Neural cell (in vitro differentiated cells): ENCODE measurements around the gene THAP4. TPM values are rescaled to one million over a fixed set of nuclear protein-coding genes. Genes with fewer than 3 reads are reported as not detected.

ENCODE experiments used
- H2AFZ ChIP-seq: fragments of 200-600, 300-800 bp; sonication (generic), shearing (Covaris generic); 2 replicates; pipeline ENCODE4 v1.6.0; 2014; ENCODE audit warnings: low read depth, mild to moderate bottlenecking, antibody characterized with exemption, low read length, moderate library complexity
- H3F3A ChIP-seq: fragments of 200-600 bp; shearing (Covaris generic); 2 replicates; pipeline ENCODE4 v1.6.1; 2016; ENCODE audit warnings: mild to moderate bottlenecking, moderate library complexity, mixed read lengths, antibody characterized with exemption, low read length; ENCODE audit not compliant: insufficient read depth, poor library complexity, severe bottlenecking
- H3K27ac ChIP-seq: fragments of 200-600, 300-800 bp; sonication (generic), shearing (Covaris generic); 2 replicates; pipeline ENCODE4 v1.5.1; 2014; ENCODE audit warnings: mild to moderate bottlenecking, low read length, moderate library complexity
- H3K27me3 ChIP-seq: fragments of 300-800, 200-600 bp; sonication (generic), shearing (Covaris generic); 2 replicates; pipeline ENCODE4 v1.6.0; 2014; ENCODE audit warnings: mild to moderate bottlenecking, low read depth, low read length, moderate library complexity; ENCODE audit not compliant: insufficient read depth
- H3K36me3 ChIP-seq: fragments of 300-800, 200-600 bp; sonication (generic), shearing (Covaris generic); 2 replicates; pipeline ENCODE4 v1.5.1; 2014; ENCODE audit warnings: mild to moderate bottlenecking, antibody characterized with exemption, low read length, moderate library complexity; ENCODE audit not compliant: insufficient read depth
- H3K4me2 ChIP-seq: fragments of 300-800, 200-600 bp; sonication (generic), shearing (Covaris generic); 2 replicates; pipeline ENCODE4 v1.6.0; 2014; ENCODE audit warnings: mild to moderate bottlenecking, low read length
- H3K4me3 ChIP-seq: fragments of 300-800, 200-600 bp; sonication (generic), shearing (Covaris generic); 2 replicates; pipeline ENCODE4 v1.5.1; 2014; ENCODE audit warnings: mild to moderate bottlenecking, low read length, moderate library complexity
- H3K79me2 ChIP-seq: fragments of 200-600 bp; shearing (Covaris generic); replicated peaks from 2 replicates; pipeline ENCODE4 v1.6.0; 2014; ENCODE audit warnings: mild to moderate bottlenecking, low read length, moderate library complexity; ENCODE audit not compliant: insufficient read depth
- H3K9ac ChIP-seq: fragments of 300-800, 200-600 bp; sonication (generic), shearing (Covaris generic); 2 replicates; pipeline ENCODE4 v1.6.1; 2016; ENCODE audit warnings: mild to moderate bottlenecking, low read length, mixed read lengths
- H3K9me2 ChIP-seq: fragments of 200-600 bp; shearing (Covaris generic); 2 replicates; pipeline ENCODE4 v1.6.1; 2016; ENCODE audit warnings: mild to moderate bottlenecking, low read length, mixed read lengths; ENCODE audit not compliant: insufficient read depth
- H3K9me3 ChIP-seq: fragments of 200-600, 300-800 bp; sonication (generic), shearing (Covaris generic); 2 replicates; pipeline ENCODE4 v1.6.1; 2016; ENCODE audit warnings: mild to moderate bottlenecking, mixed run types, low read length, moderate library complexity, mixed read lengths
- H4K20me1 ChIP-seq: fragments of 200-600 bp; shearing (Covaris generic); 2 replicates; pipeline ENCODE4 v1.6.1; 2016; ENCODE audit warnings: mild to moderate bottlenecking, mixed run types; ENCODE audit not compliant: insufficient read depth
- EP300 ChIP-seq: fragments of 450-650 bp; conservative IDR thresholded peaks from 2 replicates; pipeline ENCODE4 v1.6.1; 2014; ENCODE audit warnings: antibody characterized with exemption, mild to moderate bottlenecking, moderate library complexity; ENCODE audit not compliant: poor library complexity, severe bottlenecking
- EZH2 ChIP-seq: fragments of 200-600, 300-800 bp; shearing (Covaris generic), sonication (generic); IDR thresholded peaks from 2 replicates; pipeline ENCODE4 v1.6.1; 2014; ENCODE audit warnings: antibody characterized with exemption, low read length, borderline replicate concordance, mild to moderate bottlenecking; ENCODE audit not compliant: insufficient read depth, poor library complexity, severe bottlenecking
- MXI1 ChIP-seq: fragments of 450-650 bp; conservative IDR thresholded peaks from 2 replicates; pipeline ENCODE4 v1.6.1; 2014; ENCODE audit warnings: antibody characterized with exemption, mild to moderate bottlenecking; ENCODE audit not compliant: poor library complexity, severe bottlenecking
- POLR2AphosphoS5 ChIP-seq: IDR thresholded peaks from 2 replicates; pipeline ENCODE4 v1.6.1; 2012
- RAD21 ChIP-seq: fragments of 450-650 bp; conservative IDR thresholded peaks from 2 replicates; pipeline ENCODE4 v1.6.1; 2014; ENCODE audit warnings: antibody characterized with exemption, mild to moderate bottlenecking, moderate library complexity
- REST ChIP-seq: IDR thresholded peaks from 2 replicates; pipeline ENCODE4 v1.6.1; 2012; ENCODE audit warnings: borderline replicate concordance
- SMC3 ChIP-seq: fragments of 450-650 bp; conservative IDR thresholded peaks from 2 replicates; pipeline ENCODE4 v1.6.1; 2014; ENCODE audit warnings: antibody characterized with exemption, mild to moderate bottlenecking, moderate library complexity; ENCODE audit not compliant: poor library complexity
- TAF1 ChIP-seq: IDR thresholded peaks from 2 replicates; pipeline ENCODE4 v1.6.1; 2012; ENCODE audit warnings: low read depth
- polyA plus RNA-seq: library from polyadenylated mRNA; depleted of rRNA; stranded (reverse); fragments of >200 nt; gene quantifications from 2 replicates; pipeline ENCODE4 v1.2.3, GENCODE V29; 2014
- TF ChIP-seq, protein P1 (sequence below): fragments of 450-650 bp; IDR thresholded peaks from 2 replicates; pipeline ENCODE4 v1.5.1; 2014; ENCODE audit warnings: antibody characterized with exemption, mild to moderate bottlenecking, moderate library complexity; ENCODE audit not compliant: poor library complexity, severe bottlenecking

The THAP4 gene
- polyA plus RNA-seq, 1 donor from 2014 or later = 30.8 TPM

DNA sequence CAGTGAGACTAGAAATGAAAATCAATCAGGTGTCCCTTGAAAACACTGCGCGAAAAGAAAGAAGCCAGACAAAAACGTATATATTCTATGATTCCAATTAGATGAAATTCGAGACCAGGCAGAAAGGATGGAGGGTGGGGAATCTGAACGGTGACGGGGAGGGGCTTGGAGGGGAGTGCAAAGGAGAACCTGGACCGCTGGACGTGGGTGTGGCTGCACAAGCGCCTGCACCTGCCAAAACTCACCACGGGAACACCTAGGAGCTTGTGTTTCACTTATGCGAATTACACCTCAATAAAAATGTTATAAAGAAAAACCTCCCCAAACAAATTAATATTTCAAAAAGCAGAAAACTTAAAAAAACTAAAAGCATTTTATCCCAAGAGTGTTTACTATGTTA is 21.9 kb downstream of the THAP4 start:
- no peaks in the 10 kb centered on the region for H3K27me3 ChIP-seq
- H3K4me2 ChIP-seq = no peak overlapping the region
- H3K27ac ChIP-seq = no peak overlapping the region
- H3K79me2 ChIP-seq = no peaks in the 10 kb centered on the region
- no peaks in the 10 kb centered on the region for H4K20me1 ChIP-seq
- no peak overlapping the region for H3K4me3 ChIP-seq
- no peaks in the 10 kb centered on the region for H3K9me3 ChIP-seq
- H3F3A ChIP-seq = no peaks in the 10 kb centered on the region
- TF ChIP-seq SMC3 = no peak
- TF ChIP-seq EP300 = no peak
- TF ChIP-seq, protein P1, sequence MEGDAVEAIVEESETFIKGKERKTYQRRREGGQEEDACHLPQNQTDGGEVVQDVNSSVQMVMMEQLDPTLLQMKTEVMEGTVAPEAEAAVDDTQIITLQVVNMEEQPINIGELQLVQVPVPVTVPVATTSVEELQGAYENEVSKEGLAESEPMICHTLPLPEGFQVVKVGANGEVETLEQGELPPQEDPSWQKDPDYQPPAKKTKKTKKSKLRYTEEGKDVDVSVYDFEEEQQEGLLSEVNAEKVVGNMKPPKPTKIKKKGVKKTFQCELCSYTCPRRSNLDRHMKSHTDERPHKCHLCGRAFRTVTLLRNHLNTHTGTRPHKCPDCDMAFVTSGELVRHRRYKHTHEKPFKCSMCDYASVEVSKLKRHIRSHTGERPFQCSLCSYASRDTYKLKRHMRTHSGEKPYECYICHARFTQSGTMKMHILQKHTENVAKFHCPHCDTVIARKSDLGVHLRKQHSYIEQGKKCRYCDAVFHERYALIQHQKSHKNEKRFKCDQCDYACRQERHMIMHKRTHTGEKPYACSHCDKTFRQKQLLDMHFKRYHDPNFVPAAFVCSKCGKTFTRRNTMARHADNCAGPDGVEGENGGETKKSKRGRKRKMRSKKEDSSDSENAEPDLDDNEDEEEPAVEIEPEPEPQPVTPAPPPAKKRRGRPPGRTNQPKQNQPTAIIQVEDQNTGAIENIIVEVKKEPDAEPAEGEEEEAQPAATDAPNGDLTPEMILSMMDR = no peak
- TF ChIP-seq MXI1 = no peak
- no peak for TF ChIP-seq TAF1
- TF ChIP-seq RAD21 = no peak
- no peak for TF ChIP-seq POLR2AphosphoS5
- TF ChIP-seq EZH2 = no peak
- no peak for TF ChIP-seq REST
- no peaks in the 10 kb centered on the region for H3K9me2 ChIP-seq
- no peak overlapping the region for H2AFZ ChIP-seq
- peaks cover 4% of the 10 kb centered on the region for H3K36me3 ChIP-seq
- H3K9ac ChIP-seq = no peak overlapping the region

GRCh38 chr2:241613017-241613780 is 23.8 kb downstream of the THAP4 start:
- no peak overlapping the region for H3K9ac ChIP-seq
- H3F3A ChIP-seq = no peaks in the 10 kb centered on the region
- H2AFZ ChIP-seq = no peak overlapping the region
- H3K27ac ChIP-seq = no peak overlapping the region
- no peak overlapping the region for H3K4me3 ChIP-seq
- no peaks in the 10 kb centered on the region for H3K9me3 ChIP-seq
- H3K79me2 ChIP-seq = no peaks in the 10 kb centered on the region
- no peaks in the 10 kb centered on the region for H3K9me2 ChIP-seq
- TF ChIP-seq POLR2AphosphoS5 (no peak), MXI1 (no peak), SMC3 (no peak), TAF1 (no peak), REST (no peak), EZH2 (no peak)
- TF ChIP-seq, protein P1 = no peak
- H3K4me2 ChIP-seq = no peak overlapping the region
- no peaks in the 10 kb centered on the region for H3K27me3 ChIP-seq
- H4K20me1 ChIP-seq = no peaks in the 10 kb centered on the region
- H3K36me3 ChIP-seq = peaks cover 4% of the 10 kb centered on the region
